AG04449 (cell line): ENCODE results near the gene SMIM45.

ENCODE experiments used
- CTCF ChIA-PET: fragments of 350-600 bp; formaldehyde crosslinking; extraction: SDS; loops from one replicate; lab custom pipeline; 2021; ENCODE audit warnings: antibody characterized with exemption; lab: Yijun Ruan, JAX
- POLR2A ChIA-PET: fragments of 400-600, 350-600 bp; formaldehyde crosslinking; extraction: SDS; loops from one replicate; lab custom pipeline; 2020; ENCODE audit warnings: antibody characterized with exemption, inconsistent platforms; lab: Yijun Ruan, JAX
- DNase-seq: peaks from one replicate; pipeline ENCODE4 v3.0.0-alpha.2; 2010; ENCODE audit warnings: low read depth, low spot score
- H3K4me3 ChIP-seq: 2 replicates; pipeline ENCODE4 v1.5.1; 2011; ENCODE audit warnings: low read depth, mild to moderate bottlenecking, control low read depth, low read length
- TF ChIP-seq, protein P1 (sequence below): IDR thresholded peaks from one replicate; pipeline ENCODE4 v1.5.1; 2011; ENCODE audit warnings: mild to moderate bottlenecking, moderate library complexity, low read length, control low read depth, inconsistent platforms; ENCODE audit not compliant: insufficient read depth; ENCODE audit errors: missing control alignments

The SMIM45 gene

DNA sequence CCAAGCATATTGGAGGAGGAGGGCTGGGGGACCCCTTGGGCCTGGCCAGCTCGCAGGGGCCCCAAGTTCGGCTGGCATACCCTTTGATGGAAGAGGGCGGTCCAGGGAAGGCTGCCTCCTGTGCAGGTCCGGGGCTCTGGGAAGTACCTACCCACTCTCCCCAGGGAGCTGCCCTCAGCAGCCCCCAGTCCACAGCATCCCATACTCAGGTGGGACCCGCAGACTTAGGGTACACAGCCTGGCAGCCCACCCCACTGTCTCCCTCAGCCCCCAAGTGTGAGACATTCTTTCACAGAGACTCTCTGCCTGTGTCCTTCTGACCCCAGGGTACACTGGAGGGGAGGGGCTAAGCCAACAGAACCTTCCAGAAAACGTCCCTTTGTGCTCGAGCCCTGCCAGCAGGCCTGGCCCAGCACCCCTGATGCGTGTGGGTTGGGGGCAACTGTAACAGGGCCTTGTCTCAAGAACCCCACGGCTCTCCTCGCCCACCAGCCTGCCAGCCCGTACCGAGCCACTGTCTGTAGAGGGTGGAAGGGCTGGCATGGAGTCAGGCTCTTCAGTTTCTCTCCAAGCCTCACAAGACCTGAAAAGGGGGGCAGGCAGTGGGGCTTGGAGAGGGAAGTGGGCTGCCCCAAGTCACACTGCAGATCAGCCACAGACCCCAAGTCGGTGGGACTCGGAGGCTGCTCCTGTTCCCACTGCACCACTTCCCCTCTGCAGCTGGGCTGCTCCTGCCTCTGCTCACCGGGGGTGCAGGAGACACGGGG is 18.4 kb upstream of the SMIM45 start:
- H3K4me3 ChIP-seq = no peak overlapping the region
- POLR2A ChIA-PET = interaction anchor here (0.6 kb wide), 1 partner anchor 481 kb away, joined by 3 read pairs; no protein-coding TSS in a partner anchor
- CTCF ChIA-PET = interaction anchor here (1.2 to 2.0 kb wide), 3 partner anchors 7 to 237 kb away, joined by 3 to 9 read pairs (median 7); partner anchors contain the start of gene TNFRSF13C
- TF ChIP-seq, protein P1, sequence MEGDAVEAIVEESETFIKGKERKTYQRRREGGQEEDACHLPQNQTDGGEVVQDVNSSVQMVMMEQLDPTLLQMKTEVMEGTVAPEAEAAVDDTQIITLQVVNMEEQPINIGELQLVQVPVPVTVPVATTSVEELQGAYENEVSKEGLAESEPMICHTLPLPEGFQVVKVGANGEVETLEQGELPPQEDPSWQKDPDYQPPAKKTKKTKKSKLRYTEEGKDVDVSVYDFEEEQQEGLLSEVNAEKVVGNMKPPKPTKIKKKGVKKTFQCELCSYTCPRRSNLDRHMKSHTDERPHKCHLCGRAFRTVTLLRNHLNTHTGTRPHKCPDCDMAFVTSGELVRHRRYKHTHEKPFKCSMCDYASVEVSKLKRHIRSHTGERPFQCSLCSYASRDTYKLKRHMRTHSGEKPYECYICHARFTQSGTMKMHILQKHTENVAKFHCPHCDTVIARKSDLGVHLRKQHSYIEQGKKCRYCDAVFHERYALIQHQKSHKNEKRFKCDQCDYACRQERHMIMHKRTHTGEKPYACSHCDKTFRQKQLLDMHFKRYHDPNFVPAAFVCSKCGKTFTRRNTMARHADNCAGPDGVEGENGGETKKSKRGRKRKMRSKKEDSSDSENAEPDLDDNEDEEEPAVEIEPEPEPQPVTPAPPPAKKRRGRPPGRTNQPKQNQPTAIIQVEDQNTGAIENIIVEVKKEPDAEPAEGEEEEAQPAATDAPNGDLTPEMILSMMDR = no peak
- DNase-seq = no peak

DNA sequence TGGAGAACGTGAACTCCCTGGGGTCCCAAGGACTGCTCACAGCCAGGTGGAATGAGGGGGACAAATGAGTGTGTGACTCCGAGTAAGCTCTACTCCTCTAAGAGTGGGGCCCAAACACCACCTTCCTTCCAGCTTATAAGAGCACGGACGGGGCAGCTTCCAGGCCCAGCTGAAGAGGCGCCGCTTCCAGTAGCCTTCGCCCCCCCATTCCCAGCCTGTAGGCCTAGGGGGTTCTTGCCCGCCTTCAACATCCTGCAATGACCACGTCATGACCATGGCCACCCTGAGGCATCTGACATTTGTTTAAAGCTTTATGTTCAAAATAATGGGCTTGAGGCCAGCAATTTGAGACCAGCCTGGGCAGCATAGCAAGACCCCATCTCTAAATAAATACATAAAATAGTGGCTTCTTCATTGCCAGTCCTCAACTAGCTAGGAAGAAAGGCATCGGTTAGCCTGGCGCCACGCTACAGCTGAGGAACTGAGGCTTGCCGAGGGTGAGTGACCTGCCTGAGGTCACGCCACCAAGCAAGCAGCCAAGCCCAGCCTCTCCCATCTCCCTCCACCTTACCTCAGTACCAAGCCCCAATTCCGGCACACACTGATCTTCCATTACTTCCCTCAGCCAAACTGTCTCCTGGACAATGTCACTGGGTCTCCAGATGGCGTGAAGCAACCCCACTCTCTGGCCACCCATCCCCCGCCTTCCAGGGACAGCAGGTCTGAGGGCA is 17.5 kb upstream of the SMIM45 start:
- TF ChIP-seq, protein P1 = no peak
- POLR2A ChIA-PET = interaction anchor here (0.6 kb wide), 1 partner anchor 480 kb away, joined by 3 read pairs; no protein-coding TSS in a partner anchor
- CTCF ChIA-PET = interaction anchor here (1.2 to 11.2 kb wide), 3 partner anchors 8 to 238 kb away, joined by 3 to 251 read pairs (median 7); partner anchors contain the start of gene TNFRSF13C
- DNase-seq = no peak
- no peak overlapping the region for H3K4me3 ChIP-seq

DNA sequence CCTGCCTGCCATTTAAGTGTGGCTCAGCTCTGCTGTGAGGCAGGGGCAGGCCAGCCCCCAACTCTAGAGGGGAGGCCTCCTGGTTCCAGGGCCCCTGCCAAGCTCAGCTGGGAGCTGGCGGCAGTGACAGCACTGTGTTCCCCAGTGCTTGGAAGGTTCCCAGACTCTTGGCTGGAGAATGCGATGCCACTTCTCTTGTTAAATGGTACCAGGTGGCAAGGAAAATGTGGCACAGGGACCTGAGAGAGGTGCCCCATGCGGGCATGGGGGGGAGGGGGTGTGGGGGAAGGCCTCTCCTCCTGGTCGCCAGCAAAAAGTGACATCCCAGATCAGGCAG is 17.0 kb upstream of the SMIM45 start:
- CTCF ChIA-PET = interaction anchor here (1.2 to 11.2 kb wide), 3 partner anchors 9 to 238 kb away, joined by 3 to 251 read pairs (median 7); partner anchors contain the start of gene TNFRSF13C
- TF ChIP-seq, protein P1 = no peak
- POLR2A ChIA-PET = no interaction called here
- DNase-seq = no peak
- H3K4me3 ChIP-seq = no peak overlapping the region

DNA sequence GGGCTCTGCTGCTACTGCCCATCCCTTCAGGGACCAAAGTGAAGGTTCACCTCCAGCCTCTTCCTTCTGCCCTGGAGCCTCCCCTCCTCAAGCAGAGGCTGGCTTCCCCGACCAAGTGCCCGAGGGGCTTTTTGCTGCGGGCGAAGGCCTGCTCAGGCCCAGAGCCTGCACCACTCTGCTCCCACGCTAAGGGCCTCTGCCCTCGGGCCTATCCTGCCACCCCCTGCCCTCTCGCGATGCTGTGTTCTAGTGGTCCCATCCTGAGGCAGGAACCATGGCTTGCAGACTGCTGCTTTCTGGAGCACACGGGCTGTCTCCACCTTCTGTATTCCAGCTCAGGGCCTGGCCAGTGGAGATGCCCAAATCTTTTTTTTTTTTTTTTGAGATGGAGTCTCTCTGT is 16.4 kb upstream of the SMIM45 start:
- TF ChIP-seq, protein P1 = no peak
- POLR2A ChIA-PET = no interaction called here
- H3K4me3 ChIP-seq = no peak overlapping the region
- DNase-seq = no peak
- CTCF ChIA-PET = interaction anchor here (0.6 to 11.2 kb wide), 2 partner anchors 174 to 190 kb away, joined by 4 to 251 read pairs; no protein-coding TSS in a partner anchor

DNA sequence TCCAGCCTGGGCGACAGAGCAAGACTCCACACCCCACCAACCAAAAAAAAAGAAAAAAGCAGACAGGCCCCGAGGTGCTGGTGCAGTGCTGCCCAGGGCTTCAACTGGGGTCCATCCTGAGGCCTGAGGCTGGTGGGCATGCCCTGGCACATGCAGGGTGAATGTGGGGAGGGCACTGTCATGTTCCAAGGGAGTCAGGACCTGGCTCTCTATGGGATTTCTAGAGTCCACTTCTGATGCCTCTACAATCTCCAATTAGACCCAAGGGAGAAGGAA is 15.1 kb upstream of the SMIM45 start:
- POLR2A ChIA-PET = no interaction called here
- DNase-seq = no peak
- no peak overlapping the region for H3K4me3 ChIP-seq
- CTCF ChIA-PET = interaction anchor here (0.8 to 11.2 kb wide), 5 partner anchors 12 to 240 kb away, joined by 3 to 251 read pairs (median 17); no protein-coding TSS in a partner anchor
- TF ChIP-seq, protein P1 = no peak
